ENCODE measurements around the gene PRG2.

- TF ChIP-seq CTCF (IDR thresholded peaks at IDR 0.05; ENCODE audit: insufficient read depth, low read length, poor library complexity, severe bottlenecking), result no peak
- no peak for TF ChIP-seq EZH2phosphoT487 (conservative IDR thresholded peaks at IDR 0.05; ENCODE audit: low read length)
These were observed 26.0 kb upstream of the PRG2 start for GRCh38 chr11:57416436-57416835.
